ENCODE data around the gene EARS2.
"Not testable (repeated sequence)": the region's sequence is repeated elsewhere in the genome, so short reads cannot be mapped to it uniquely, and the experiment has no call there.

- not testable (repeated sequence) for TF ChIP-seq ARNT (IDR thresholded peaks at IDR 0.05); FOXK2 (IDR thresholded peaks at IDR 0.05); TARDBP (IDR thresholded peaks at IDR 0.05); L3MBTL2 (conservative IDR thresholded peaks at IDR 0.05); BHLHE40 (IDR thresholded peaks at IDR 0.05; ENCODE audit: borderline replicate concordance); LEF1 (IDR thresholded peaks at IDR 0.05; ENCODE audit: borderline replicate concordance); FOXM1 (IDR thresholded peaks at IDR 0.05; ENCODE audit: borderline replicate concordance)
- TF ChIP-seq, protein P1, sequence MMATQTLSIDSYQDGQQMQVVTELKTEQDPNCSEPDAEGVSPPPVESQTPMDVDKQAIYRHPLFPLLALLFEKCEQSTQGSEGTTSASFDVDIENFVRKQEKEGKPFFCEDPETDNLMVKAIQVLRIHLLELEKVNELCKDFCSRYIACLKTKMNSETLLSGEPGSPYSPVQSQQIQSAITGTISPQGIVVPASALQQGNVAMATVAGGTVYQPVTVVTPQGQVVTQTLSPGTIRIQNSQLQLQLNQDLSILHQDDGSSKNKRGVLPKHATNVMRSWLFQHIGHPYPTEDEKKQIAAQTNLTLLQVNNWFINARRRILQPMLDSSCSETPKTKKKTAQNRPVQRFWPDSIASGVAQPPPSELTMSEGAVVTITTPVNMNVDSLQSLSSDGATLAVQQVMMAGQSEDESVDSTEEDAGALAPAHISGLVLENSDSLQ (IDR thresholded peaks at IDR 0.05) = not testable (repeated sequence)
These were observed 46.3 kb downstream of the EARS2 start for GRCh38 chr16:23510915-23511270.
